Lower lobe of right lung (tissue), 2 donors: ENCODE results near the gene RHBDL1. TPM values are rescaled to one million over a fixed set of nuclear protein-coding genes. Genes with fewer than 3 reads are reported as not detected.
A peak's percentile ranks its signal among the peaks of the same experiment; 100 is the strongest.

Source experiments
- ATAC-seq, 2 donors: fragments of 200-7000 bp; cut with Tn5 transposase; one replicate each; pipeline ENCODE4 v1.9.1; 2020 to 2022; ENCODE audit warnings: mild to moderate bottlenecking in 2 of 2, moderate library complexity in 2 of 2
- DNase-seq: peaks from one replicate; pipeline ENCODE4 v3.0.0-alpha.2; 2020
- H3K27ac ChIP-seq: fragments of 200-600 bp; one replicate; pipeline ENCODE4 v1.8.0; 2022
- H3K27me3 ChIP-seq: fragments of 200-600 bp; one replicate; pipeline ENCODE4 v1.8.0; 2022; ENCODE audit warnings: low read depth
- H3K36me3 ChIP-seq: fragments of 200-600 bp; one replicate; pipeline ENCODE4 v1.8.0; 2022; ENCODE audit warnings: mild to moderate bottlenecking
- H3K4me1 ChIP-seq: fragments of 200-600 bp; one replicate; pipeline ENCODE4 v1.8.0; 2022
- H3K4me3 ChIP-seq: fragments of 200-600 bp; one replicate; pipeline ENCODE4 v1.8.0; 2022; ENCODE audit warnings: mild to moderate bottlenecking
- H3K9me3 ChIP-seq: fragments of 200-600 bp; one replicate; pipeline ENCODE4 v1.8.0; 2022
- intact Hi-C: fragments of 100-400 bp; cut with DNase I; formaldehyde crosslinking; loops from one replicate; pipeline ENCODE4 v1.11.0; 2022
- total RNA-seq: library from RNA; stranded (reverse); fragmentation: NEBNext Ultra II Directional; extraction: Animal tissue kit (Norgen Biotek cat#: 25700); gene quantifications from one replicate; pipeline ENCODE4 v1.2.1, GENCODE V29; 2021
- TF ChIP-seq, protein P1 (sequence below): fragments of 200-600 bp; IDR thresholded peaks from one replicate; pipeline ENCODE4 v1.8.0; 2022; ENCODE audit warnings: antibody characterized with exemption, mild to moderate bottlenecking
- donor health status: DM: no; HTN: yes; CAD: no; lungs with severe emphysema.

Gene RHBDL1
- total RNA-seq, 1 donor from 2014 or later = 2.0 TPM

DNA sequence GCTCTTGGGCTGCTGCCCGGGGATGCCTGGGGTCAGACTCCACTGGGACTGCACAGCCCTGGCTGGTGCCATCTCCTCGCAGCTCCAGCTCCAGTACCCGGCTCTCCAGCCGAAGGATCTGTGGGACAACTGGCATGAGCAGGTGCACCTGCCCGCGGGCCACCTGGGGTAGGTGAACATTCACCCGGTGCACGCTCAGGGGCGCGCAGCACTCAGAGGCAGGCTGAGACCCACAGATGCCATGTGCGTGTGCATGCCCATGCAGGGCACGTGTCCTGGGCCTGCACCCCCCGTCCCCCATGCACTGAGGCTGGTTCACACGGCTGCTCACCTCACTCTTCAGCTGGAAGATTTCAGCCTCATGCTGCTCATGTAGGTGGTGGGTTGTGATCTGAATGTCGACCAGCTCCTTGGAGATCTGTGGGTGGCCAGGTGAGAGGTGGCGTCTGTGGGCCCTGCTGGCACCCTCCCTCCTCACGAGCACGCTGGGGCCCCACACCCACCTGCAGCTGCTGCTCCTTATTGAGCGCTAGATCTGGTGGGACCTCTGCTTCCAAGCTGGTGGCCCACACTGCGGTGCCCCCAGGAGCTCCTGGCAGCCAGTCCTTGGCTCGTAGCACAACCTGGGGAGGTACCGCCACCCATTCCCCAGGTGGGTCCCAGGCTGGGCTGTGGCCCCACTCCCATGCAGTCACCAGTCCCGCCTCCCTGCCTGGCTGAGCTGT lies 50.2 kb downstream of the RHBDL1 start:
- no peaks in the 10 kb centered on the region for H3K9me3 ChIP-seq
- intact Hi-C loops = no loop called here
- no peak overlapping the region for H3K27ac ChIP-seq
- peaks cover 5% of the 10 kb centered on the region for H3K36me3 ChIP-seq
- peaks cover 31% of the 10 kb centered on the region for H3K27me3 ChIP-seq
- H3K4me3 ChIP-seq = no peak overlapping the region
- DNase-seq (no peak), ATAC-seq (no peak)
- peaks cover 33% of the 10 kb centered on the region for H3K4me1 ChIP-seq
- TF ChIP-seq, protein P1, sequence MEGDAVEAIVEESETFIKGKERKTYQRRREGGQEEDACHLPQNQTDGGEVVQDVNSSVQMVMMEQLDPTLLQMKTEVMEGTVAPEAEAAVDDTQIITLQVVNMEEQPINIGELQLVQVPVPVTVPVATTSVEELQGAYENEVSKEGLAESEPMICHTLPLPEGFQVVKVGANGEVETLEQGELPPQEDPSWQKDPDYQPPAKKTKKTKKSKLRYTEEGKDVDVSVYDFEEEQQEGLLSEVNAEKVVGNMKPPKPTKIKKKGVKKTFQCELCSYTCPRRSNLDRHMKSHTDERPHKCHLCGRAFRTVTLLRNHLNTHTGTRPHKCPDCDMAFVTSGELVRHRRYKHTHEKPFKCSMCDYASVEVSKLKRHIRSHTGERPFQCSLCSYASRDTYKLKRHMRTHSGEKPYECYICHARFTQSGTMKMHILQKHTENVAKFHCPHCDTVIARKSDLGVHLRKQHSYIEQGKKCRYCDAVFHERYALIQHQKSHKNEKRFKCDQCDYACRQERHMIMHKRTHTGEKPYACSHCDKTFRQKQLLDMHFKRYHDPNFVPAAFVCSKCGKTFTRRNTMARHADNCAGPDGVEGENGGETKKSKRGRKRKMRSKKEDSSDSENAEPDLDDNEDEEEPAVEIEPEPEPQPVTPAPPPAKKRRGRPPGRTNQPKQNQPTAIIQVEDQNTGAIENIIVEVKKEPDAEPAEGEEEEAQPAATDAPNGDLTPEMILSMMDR = no peak

DNA sequence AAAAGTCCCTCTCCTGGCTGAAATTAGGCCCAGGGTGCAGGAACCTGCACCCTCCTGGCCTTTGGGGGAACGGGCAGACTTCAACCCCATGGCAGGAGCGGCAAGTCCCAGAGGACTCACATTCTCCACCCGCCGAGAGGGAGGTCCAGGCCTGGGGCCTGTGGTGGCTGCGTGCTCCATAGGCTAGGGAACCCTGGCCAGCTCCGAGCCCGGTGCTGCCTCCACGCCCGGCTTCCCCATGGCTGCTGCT lies 50.6 kb downstream of the RHBDL1 start:
- Histone ChIP-seq H3K36me3 (peaks cover 5% of the 10 kb centered on the region), H3K4me3 (peak overlapping the region; percentile 58), H3K27ac (no peak overlapping the region), H3K9me3 (no peaks in the 10 kb centered on the region), H3K27me3 (peaks cover 31% of the 10 kb centered on the region), H3K4me1 (peaks cover 32% of the 10 kb centered on the region)
- ATAC-seq (no peak), DNase-seq (no peak)
- intact Hi-C loops = no loop called here
- TF ChIP-seq, protein P1 = no peak

DNA sequence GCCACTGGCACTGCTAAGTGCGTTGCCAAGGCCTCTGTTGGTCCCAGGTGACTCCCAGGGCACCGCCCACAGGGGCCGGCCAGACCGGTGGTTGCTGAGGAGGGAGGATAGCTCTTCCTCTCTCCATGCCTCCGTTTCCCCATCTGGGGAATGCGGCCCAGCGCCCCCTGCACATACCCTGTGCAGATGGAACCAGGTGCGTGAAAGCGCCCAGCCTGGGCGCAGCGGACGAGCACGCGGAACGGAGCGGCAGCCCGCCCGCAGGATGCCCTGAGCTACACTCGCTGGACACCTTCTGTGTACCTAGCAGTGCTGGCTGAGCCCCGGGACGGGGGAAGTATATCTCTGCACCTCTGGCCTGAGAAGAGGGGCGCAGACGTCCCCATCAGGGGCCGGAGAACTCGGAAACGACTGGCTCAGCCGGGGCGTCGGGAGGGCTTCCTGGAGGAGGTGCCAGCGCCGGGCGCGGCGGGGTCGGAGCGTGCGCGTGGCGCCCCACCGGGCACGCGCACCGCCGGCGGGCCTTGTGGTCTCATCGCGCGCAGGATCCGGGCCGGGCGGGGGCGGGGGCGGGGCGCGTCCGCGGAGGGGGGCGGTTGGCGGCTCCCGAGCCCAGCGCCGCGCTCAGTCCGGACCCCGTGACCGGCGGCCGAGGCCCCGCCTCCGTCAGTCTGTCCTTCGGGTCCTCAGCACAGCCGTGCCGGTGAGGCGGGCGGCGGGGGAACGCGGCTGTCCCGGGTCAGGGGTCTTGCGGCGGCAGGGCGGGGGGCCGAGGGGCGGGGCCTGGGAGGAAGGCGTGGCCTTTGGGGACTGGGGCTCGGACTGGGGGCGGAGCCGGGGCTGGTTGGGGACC lies 51.2 kb downstream of the RHBDL1 start, which contains the start of the genes CCDC78 and HAGHL:
Gene CCDC78, minus strand, starts transcription at position 6 of the 853 bp plus-strand sequence. CDS start 76 bp downstream, outside the sequence.
Gene HAGHL, plus strand, starts transcription at position 669 of the 853 bp plus-strand sequence. CDS start 404 bp downstream, outside the sequence.
- Histone ChIP-seq H3K27ac (peak within 1 kb of the TSS; percentile 38), H3K4me1 (peaks cover 29% of the 10 kb centered on the region), H3K27me3 (peaks cover 31% of the 10 kb centered on the region), H3K36me3 (peaks cover 5% of the 10 kb centered on the region), H3K9me3 (no peaks in the 10 kb centered on the region), H3K4me3 (peak within 1 kb of the TSS; percentile 58)
- intact Hi-C loops = no loop called here
- TF ChIP-seq, protein P1 = no peak
- ATAC-seq (peak; percentile 21 to 46), DNase-seq (peak; percentile 75)

DNA sequence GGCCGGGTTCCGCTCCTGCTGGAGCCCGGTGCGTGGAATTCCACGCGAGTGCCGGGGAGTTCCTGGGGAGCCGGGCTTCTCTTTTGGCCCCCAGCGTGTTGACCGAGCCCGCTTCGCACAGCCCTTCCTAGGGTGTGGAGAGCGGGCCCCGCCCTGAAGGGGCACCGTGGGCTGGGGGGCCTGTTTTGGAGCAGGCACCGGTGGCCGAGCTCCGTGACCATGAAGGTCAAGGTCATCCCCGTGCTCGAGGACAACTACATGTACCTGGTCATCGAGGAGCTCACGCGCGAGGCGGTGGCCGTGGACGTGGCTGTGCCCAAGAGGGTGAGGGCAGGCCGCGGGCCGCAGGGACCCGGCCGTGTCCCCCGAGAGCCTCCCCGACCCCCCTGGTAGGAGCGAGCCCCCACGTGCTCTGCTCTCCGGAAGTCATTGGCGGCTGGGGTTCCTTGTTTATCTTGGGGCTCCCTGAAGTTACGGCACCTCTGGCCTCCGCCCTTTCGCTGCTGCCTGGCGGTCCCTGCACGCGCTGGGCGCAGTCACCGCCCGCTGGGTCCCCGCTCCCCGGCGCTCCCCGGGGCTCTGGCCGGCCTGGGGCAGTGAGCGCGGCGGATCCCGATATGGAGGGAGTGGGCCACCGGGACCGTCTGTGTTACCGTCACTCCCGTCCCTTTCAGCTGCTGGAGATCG lies 52.0 kb downstream of the RHBDL1 start:
- intact Hi-C loops = no loop called here
- Histone ChIP-seq H3K4me3 (peak overlapping the region; percentile 58), H3K27ac (peak overlapping the region; percentile 38), H3K36me3 (peaks cover 9% of the 10 kb centered on the region), H3K27me3 (peaks cover 31% of the 10 kb centered on the region), H3K9me3 (no peaks in the 10 kb centered on the region), H3K4me1 (peaks cover 24% of the 10 kb centered on the region)
- peak; percentile 2 to 15 for ATAC-seq
- DNase-seq = no peak
- TF ChIP-seq, protein P1 = no peak

Other genes starting within 250 kb of the RHBDL1 start
- 44.3 TPM for gene CAPN15, start 148.0 kb upstream of the RHBDL1 start, total RNA-seq
- gene PRR35, start 115.3 kb upstream of the RHBDL1 start, total RNA-seq = not detected
- 2.7 TPM for gene NHLRC4, start 108.7 kb upstream of the RHBDL1 start, total RNA-seq
- 68.9 TPM for gene PIGQ, start 105.7 kb upstream of the RHBDL1 start, total RNA-seq
- gene RAB40C, start 85.6 kb upstream of the RHBDL1 start, total RNA-seq = 40.1 TPM
- gene WFIKKN1, start 44.7 kb upstream of the RHBDL1 start, total RNA-seq = 1.2 TPM
- gene METTL26, start 39.4 kb upstream of the RHBDL1 start, total RNA-seq = 63.1 TPM
- 47.7 TPM for gene MCRIP2, start 33.8 kb upstream of the RHBDL1 start, total RNA-seq
- gene WDR90, start 26.3 kb upstream of the RHBDL1 start, total RNA-seq = 31.4 TPM
- 81.6 TPM for gene RHOT2, start 7.5 kb upstream of the RHBDL1 start, total RNA-seq
- gene STUB1, start 4.7 kb downstream of the RHBDL1 start, total RNA-seq = 86.0 TPM
- gene JMJD8, start 8.7 kb downstream of the RHBDL1 start, total RNA-seq = 43.2 TPM
- 13.1 TPM for gene WDR24, start 14.7 kb downstream of the RHBDL1 start, total RNA-seq
- 11.0 TPM for gene FBXL16, start 30.1 kb downstream of the RHBDL1 start, total RNA-seq
- gene METRN, start 39.4 kb downstream of the RHBDL1 start, total RNA-seq = 35.9 TPM
- 36.5 TPM for gene ANTKMT, start 45.5 kb downstream of the RHBDL1 start, total RNA-seq
- gene CCDC78, start 50.8 kb downstream of the RHBDL1 start, total RNA-seq = 26.1 TPM
- gene HAGHL, start 51.4 kb downstream of the RHBDL1 start, total RNA-seq = 15.6 TPM
- gene CIAO3, start 65.3 kb downstream of the RHBDL1 start, total RNA-seq = 24.3 TPM
- gene MSLN, start 85.1 kb downstream of the RHBDL1 start, total RNA-seq = 42.6 TPM
- 16.3 TPM for gene RPUSD1, start 112.7 kb downstream of the RHBDL1 start, total RNA-seq
- gene CHTF18, start 112.9 kb downstream of the RHBDL1 start, total RNA-seq = 11.3 TPM
- gene GNG13, start 125.1 kb downstream of the RHBDL1 start, total RNA-seq = not detected